ENCODE data around the gene MSH6.

DNA sequence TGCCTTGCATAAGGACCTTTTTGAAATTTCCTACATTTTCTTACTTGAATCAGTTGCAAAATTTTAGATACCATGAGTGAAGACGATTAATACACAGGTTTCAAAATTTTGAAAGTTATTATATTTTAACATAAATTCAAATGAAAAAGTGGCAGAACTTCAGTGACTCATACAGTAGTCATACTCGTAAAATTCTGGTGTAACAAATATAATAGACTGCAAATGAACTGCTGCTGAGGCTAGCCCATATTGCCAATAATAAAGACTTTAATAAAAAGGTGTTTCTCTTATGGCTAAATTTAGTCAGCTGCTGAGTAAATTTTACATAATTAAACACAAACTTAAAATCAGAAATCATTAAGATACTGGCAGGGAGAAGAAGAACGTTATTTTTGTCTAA, 36.9 kb downstream of the MSH6 start:
- TF ChIP-seq CTCF (conservative IDR thresholded peaks at IDR 0.05; ENCODE audit: low read depth in 2 of 2) (no peak), REST (IDR thresholded peaks at IDR 0.05; ENCODE audit: unreplicated experiment) (no peak)

All from GM23338 (cell line).